ENCODE results near the gene PDE6C.

PDE6C gene

GRCh38 chr10:93707623-93708022, 95.3 kb downstream of the PDE6C start:
- DNase-seq = no peak

- no peak for DNase-seq
Measured at GRCh38 chr10:93710333-93710909, 98.1 kb downstream of the PDE6C start.

- DNase-seq = no peak
Measured at GRCh38 chr10:93711891-93712290, 99.6 kb downstream of the PDE6C start.

- DNase-seq = no peak
Measured at GRCh38 chr10:93712593-93712992, 100.3 kb downstream of the PDE6C start.

- DNase-seq = no peak
Measured at GRCh38 chr10:93715345-93715744, 103.0 kb downstream of the PDE6C start.
